ENCODE results near the gene PHYKPL.

- TF ChIP-seq, protein P1, sequence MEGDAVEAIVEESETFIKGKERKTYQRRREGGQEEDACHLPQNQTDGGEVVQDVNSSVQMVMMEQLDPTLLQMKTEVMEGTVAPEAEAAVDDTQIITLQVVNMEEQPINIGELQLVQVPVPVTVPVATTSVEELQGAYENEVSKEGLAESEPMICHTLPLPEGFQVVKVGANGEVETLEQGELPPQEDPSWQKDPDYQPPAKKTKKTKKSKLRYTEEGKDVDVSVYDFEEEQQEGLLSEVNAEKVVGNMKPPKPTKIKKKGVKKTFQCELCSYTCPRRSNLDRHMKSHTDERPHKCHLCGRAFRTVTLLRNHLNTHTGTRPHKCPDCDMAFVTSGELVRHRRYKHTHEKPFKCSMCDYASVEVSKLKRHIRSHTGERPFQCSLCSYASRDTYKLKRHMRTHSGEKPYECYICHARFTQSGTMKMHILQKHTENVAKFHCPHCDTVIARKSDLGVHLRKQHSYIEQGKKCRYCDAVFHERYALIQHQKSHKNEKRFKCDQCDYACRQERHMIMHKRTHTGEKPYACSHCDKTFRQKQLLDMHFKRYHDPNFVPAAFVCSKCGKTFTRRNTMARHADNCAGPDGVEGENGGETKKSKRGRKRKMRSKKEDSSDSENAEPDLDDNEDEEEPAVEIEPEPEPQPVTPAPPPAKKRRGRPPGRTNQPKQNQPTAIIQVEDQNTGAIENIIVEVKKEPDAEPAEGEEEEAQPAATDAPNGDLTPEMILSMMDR (IDR thresholded peaks at IDR 0.05): no peak
- no peak for TF ChIP-seq POLR2A (IDR thresholded peaks at IDR 0.05)
Observed at GRCh38 chr5:178267876-178268275, 35.3 kb upstream of the PHYKPL start.
